OCI-LY3 (cell line): ENCODE measurements around the gene TLR3.

Experiments
- EZH2phosphoT487 ChIP-seq: fragments of 200-600 bp; shearing (Covaris generic); IDR thresholded peaks from 2 replicates; pipeline ENCODE4 v1.6.1; 2018; ENCODE audit warnings: antibody characterized with exemption, mixed run types, low read depth
- TF ChIP-seq, protein P1 (sequence below): fragments of 200-600, 300-600 bp; sonication (generic); IDR thresholded peaks from 2 replicates; pipeline ENCODE4 v1.5.1; 2014; ENCODE audit warnings: antibody characterized with exemption, low read length, low read depth

GRCh38 chr4:186074189-186074588, 5.2 kb downstream of the TLR3 start:
- TF ChIP-seq EZH2phosphoT487: no peak
- TF ChIP-seq, protein P1, sequence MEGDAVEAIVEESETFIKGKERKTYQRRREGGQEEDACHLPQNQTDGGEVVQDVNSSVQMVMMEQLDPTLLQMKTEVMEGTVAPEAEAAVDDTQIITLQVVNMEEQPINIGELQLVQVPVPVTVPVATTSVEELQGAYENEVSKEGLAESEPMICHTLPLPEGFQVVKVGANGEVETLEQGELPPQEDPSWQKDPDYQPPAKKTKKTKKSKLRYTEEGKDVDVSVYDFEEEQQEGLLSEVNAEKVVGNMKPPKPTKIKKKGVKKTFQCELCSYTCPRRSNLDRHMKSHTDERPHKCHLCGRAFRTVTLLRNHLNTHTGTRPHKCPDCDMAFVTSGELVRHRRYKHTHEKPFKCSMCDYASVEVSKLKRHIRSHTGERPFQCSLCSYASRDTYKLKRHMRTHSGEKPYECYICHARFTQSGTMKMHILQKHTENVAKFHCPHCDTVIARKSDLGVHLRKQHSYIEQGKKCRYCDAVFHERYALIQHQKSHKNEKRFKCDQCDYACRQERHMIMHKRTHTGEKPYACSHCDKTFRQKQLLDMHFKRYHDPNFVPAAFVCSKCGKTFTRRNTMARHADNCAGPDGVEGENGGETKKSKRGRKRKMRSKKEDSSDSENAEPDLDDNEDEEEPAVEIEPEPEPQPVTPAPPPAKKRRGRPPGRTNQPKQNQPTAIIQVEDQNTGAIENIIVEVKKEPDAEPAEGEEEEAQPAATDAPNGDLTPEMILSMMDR: no peak
